GM06990 (cell line): ENCODE results near the gene ADSS1.
A peak's percentile ranks its signal among the peaks of the same experiment; 100 is the strongest.

Source experiments
- DNase-seq: peaks from one replicate; pipeline ENCODE4 v3.0.0-alpha.2; 2011; ENCODE audit not compliant: insufficient read length; ENCODE audit errors: extremely low read depth
- H3K27me3 ChIP-seq: replicated peaks from 2 replicates; pipeline ENCODE4 v1.6.0; 2011; ENCODE audit warnings: low read length; ENCODE audit not compliant: control insufficient read depth, insufficient read depth
- H3K36me3 ChIP-seq: 2 replicates; pipeline ENCODE4 v1.5.1; 2011; ENCODE audit warnings: low read length; ENCODE audit not compliant: control insufficient read depth, insufficient read depth
- H3K4me3 ChIP-seq: replicated peaks from 2 replicates; pipeline ENCODE4 v1.5.1; 2011; ENCODE audit warnings: low read depth, mild to moderate bottlenecking, control low read depth, low read length
- TF ChIP-seq, protein P1 (sequence below): IDR thresholded peaks from 2 replicates; pipeline ENCODE4 v1.5.1; 2011; ENCODE audit warnings: low read length, control low read depth, mild to moderate bottlenecking, inconsistent platforms; ENCODE audit not compliant: insufficient read depth, poor library complexity, severe bottlenecking

Gene ADSS1

GRCh38 chr14:104751539-104752422 is 27.8 kb downstream of the ADSS1 start:
- DNase-seq, result no peak
- peak overlapping the region; percentile 98 for H3K4me3 ChIP-seq
- H3K36me3 ChIP-seq, result peaks cover 10% of the 10 kb centered on the region
- TF ChIP-seq, protein P1, sequence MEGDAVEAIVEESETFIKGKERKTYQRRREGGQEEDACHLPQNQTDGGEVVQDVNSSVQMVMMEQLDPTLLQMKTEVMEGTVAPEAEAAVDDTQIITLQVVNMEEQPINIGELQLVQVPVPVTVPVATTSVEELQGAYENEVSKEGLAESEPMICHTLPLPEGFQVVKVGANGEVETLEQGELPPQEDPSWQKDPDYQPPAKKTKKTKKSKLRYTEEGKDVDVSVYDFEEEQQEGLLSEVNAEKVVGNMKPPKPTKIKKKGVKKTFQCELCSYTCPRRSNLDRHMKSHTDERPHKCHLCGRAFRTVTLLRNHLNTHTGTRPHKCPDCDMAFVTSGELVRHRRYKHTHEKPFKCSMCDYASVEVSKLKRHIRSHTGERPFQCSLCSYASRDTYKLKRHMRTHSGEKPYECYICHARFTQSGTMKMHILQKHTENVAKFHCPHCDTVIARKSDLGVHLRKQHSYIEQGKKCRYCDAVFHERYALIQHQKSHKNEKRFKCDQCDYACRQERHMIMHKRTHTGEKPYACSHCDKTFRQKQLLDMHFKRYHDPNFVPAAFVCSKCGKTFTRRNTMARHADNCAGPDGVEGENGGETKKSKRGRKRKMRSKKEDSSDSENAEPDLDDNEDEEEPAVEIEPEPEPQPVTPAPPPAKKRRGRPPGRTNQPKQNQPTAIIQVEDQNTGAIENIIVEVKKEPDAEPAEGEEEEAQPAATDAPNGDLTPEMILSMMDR, result no peak
- no peaks in the 10 kb centered on the region for H3K27me3 ChIP-seq

- DNase-seq, result no peak
- peaks cover 10% of the 10 kb centered on the region for H3K36me3 ChIP-seq
- H3K27me3 ChIP-seq, result no peaks in the 10 kb centered on the region
- peak overlapping the region; percentile 98 for H3K4me3 ChIP-seq
- TF ChIP-seq, protein P1, result no peak
These were observed 28.4 kb downstream of the ADSS1 start for GRCh38 chr14:104752423-104752734.

DNA sequence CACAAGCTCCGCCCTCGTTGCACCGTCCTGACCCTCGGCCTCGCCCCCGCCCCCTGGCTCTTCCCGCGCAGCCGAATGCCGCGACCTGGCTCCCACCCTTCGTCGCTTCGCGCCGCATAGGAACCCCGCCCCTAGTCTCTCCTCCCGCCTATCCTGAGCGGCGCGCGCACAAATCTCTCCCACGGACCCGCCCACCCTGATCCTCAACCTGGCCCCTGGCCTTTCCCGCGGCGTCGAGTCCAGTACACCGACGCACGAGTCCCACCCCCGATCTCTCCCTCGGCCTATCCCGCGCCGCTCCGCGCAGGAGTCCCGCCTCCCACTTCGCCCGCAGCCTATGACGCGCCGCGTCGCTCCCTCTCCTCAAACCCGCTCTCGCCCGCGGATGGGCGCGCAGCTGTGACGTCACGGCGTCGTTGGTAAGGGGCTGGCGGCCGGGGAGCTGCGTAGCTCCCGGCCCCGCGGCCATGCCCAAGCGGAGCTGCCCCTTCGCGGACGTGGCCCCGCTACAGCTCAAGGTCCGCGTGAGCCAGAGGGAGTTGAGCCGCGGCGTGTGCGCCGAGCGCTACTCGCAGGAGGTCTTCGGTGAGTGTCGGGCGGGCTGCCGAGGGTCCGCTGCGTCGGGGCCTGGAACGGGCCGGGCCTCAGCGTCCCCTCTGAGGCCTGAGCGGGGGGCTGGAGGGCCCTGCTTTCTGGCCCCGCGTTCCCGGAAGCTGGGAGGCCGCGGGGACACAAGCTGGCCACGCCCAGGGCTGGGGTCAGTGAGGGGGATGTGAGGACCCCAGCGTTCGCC is 28.9 kb downstream of the ADSS1 start, which contains the start of gene SIVA1:
Gene SIVA1, plus strand, starts transcription at position 413 of the 793 bp plus-strand sequence. Its CDS starts 55 bp downstream, at position 468.
- H3K36me3 ChIP-seq, result peaks cover 13% of the 10 kb centered on the region
- H3K27me3 ChIP-seq, result no peaks in the 10 kb centered on the region
- peak; percentile 100 for DNase-seq
- peak within 1 kb of the TSS; percentile 98 for H3K4me3 ChIP-seq
- TF ChIP-seq, protein P1, result no peak

DNA sequence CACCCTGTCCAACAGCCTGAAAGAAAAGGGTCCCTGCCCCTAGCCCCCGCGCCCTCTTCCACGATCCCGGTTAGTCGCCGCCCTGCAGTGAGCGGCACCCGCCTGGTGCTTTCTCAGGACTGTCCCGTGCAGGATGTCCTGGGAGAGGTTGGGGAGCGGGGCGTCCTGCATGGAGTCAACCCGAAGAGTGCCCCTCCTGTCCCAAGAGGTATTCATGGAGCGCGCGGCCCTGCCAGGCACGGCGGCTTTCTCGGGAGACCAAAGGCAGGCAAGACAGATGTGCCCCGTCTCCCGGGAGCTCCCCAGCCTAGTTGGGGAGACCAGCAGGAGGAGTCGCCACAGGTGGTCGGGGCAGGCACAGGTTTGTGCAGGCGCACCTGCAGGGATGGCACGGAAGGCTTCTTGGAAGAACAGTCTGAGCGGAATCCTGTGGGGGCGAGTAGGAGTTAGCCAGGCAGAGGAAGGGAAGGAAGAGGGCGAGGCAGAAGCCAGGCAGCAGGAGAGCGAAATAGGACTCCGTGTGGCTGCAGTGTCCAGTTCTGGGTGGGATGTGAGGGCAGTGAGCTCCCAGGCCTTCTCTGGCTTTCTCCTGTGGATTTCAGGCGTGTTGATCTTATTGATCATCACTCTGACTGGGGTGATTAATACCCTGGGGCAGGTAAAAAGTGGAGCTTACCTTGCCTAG is 29.6 kb downstream of the ADSS1 start:
- peak overlapping the region; percentile 98 for H3K4me3 ChIP-seq
- no peaks in the 10 kb centered on the region for H3K27me3 ChIP-seq
- TF ChIP-seq, protein P1, result no peak
- peaks cover 16% of the 10 kb centered on the region for H3K36me3 ChIP-seq
- no peak for DNase-seq

DNA sequence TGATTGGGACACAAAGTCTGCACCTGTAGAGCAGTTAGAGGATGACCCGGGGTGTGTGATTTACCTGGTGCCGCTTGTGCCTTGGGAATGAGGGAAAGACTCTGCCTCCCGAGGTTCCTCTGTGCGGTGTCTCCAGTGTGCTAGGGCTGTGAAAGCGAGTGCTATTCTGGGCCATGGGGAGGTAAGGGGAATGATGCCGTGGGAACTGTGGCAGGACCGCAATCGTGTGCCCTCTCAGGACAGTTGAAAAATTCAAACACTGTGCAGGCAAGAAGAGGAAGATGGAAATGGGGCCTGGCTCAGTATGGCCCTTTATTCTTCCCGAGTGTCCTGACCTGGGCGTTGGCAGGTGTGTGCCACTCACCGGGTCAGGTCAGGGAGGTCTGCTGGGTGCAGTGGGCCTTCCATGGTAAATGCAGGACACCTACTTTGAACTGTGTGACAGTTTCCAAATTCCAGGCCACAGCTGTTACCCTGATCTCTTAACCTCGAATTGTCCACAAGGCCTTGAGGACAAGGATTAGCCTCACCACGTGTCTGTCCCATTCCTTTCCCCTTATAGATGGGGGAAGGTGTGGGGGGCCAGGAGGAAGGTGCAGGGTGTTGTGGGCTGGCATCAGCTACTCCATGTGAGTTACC is 30.3 kb downstream of the ADSS1 start:
- Histone ChIP-seq H3K4me3 (peak overlapping the region; percentile 98), H3K36me3 (peaks cover 19% of the 10 kb centered on the region), H3K27me3 (no peaks in the 10 kb centered on the region)
- DNase-seq, result no peak
- TF ChIP-seq, protein P1, result no peak
